Vagina (tissue), 2 donors: ENCODE results near the gene ADGRL3.

ENCODE experiments used
- CTCF ChIP-seq, 3 experiments: fragments of 450-650 bp in 2 of 3; fragments of 200-600 bp in 1 of 3; sonication (generic) in 1 of 3; IDR thresholded peaks; one replicate each; pipeline ENCODE4 v1.5.1; 2017 to 2019; ENCODE audit warnings: antibody characterized with exemption in 3 of 3, mild to moderate bottlenecking in 2 of 3, moderate library complexity in 2 of 3
- POLR2AphosphoS5 ChIP-seq, 2 donors: sonication (generic); formaldehyde crosslinking; IDR thresholded peaks; one replicate each; pipeline ENCODE4 v1.9.0; 2017; ENCODE audit warnings: antibody characterized with exemption in 2 of 2, mild to moderate bottlenecking in 2 of 2, low read depth in 1 of 2; ENCODE audit not compliant: insufficient read depth in 1 of 2

- TF ChIP-seq CTCF (IDR thresholded peaks at IDR 0.05) = no peak
- TF ChIP-seq POLR2AphosphoS5 (IDR thresholded peaks at IDR 0.05; ENCODE audit: insufficient read depth in 1 of 2, low read depth in 1 of 2) = no peak
Observed at GRCh38 chr4:61397174-61397573, 197.0 kb downstream of the ADGRL3 start.
